Muscle of arm (tissue), 12 donors: ENCODE data around the gene MPC2. TPM values are rescaled to one million over a fixed set of nuclear protein-coding genes. Genes with fewer than 3 reads are reported as not detected.
"Not testable (repeated sequence)": the region's sequence is repeated elsewhere in the genome, so short reads cannot be mapped to it uniquely, and the experiment has no call there.

Experiments used
- DNase-seq: peaks from one replicate; pipeline ENCODE4 v3.0.0-alpha.2; 2013
- polyA plus RNA-seq, 12 donors: library from polyadenylated mRNA; unstranded; fragments of 120-200 nt; gene quantifications; one replicate each; pipeline ENCODE4 v1.2.1, GENCODE V29; 2013; ENCODE audit not compliant: insufficient read length in 12 of 12

The MPC2 gene
- polyA plus RNA-seq, 12 donors = 48.6 to 214 (median 75.3) TPM; not detected in 1

- DNase-seq = not testable (repeated sequence)
Measured at GRCh38 chr1:167866739-167867414, 70.0 kb downstream of the MPC2 start.

Other genes starting within 250 kb of the MPC2 start
- gene MPZL1, start 215.1 kb downstream of the MPC2 start, polyA plus RNA-seq = 100 to 1,000 TPM in 3 of 12 donors, 10 to 100 TPM in 8, not detected in 1; 75.8 to 119 (median 91.8) TPM
- gene ADCY10, start 22.9 kb downstream of the MPC2 start, polyA plus RNA-seq = under 1 TPM in 9 of 12 donors, not detected in 3; 0.04 to 0.44 (median 0.13) TPM
- gene DCAF6, start 389 bp downstream of the MPC2 start, polyA plus RNA-seq = 100 to 1,000 TPM in 9 of 12 donors, 10 to 100 TPM in 2, not detected in 1; 59.6 to 147 (median 133) TPM
- gene GPR161, start 199.9 kb upstream of the MPC2 start, polyA plus RNA-seq = 10 to 100 TPM in 10 of 12 donors, 1 to 10 TPM in 1, not detected in 1; 9.8 to 17.6 (median 13.0) TPM
- gene TIPRL, start 241.9 kb upstream of the MPC2 start, polyA plus RNA-seq = 10 to 100 TPM in 11 of 12 donors, not detected in 1; 30.8 to 46.5 (median 38.7) TPM